HG03025 (cell line): ENCODE data around the gene GDAP1L1.

ENCODE experiments used
- ATAC-seq: cut with Tn5 transposase; IDR thresholded peaks from one replicate; pipeline ENCODE4 v1.9.1; 2021; ENCODE audit warnings: mild to moderate bottlenecking, moderate library complexity; ENCODE audit not compliant: unreplicated experiment, low FRiP score

Gene GDAP1L1

DNA sequence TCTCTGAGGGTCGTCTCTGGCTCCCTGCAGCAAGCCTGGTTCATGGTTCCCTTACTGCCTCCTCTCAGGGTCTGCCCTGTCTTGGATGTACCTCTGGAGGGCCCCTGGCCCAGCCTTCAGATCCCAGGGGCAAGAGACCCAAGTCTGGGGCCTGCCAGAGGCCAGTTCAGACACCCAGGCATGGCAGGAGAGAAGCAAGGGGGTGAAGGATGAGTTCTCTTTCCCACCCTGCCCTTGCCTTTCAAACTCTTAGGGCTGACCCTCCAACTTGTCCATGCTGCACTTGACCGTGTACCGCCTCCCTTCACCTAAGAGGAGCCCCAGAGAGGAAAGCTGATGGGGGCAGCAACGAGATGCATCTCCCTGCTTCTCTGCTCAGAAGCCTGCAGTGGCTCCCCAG, 4.2 kb downstream of the GDAP1L1 start:
- ATAC-seq, result no peak

DNA sequence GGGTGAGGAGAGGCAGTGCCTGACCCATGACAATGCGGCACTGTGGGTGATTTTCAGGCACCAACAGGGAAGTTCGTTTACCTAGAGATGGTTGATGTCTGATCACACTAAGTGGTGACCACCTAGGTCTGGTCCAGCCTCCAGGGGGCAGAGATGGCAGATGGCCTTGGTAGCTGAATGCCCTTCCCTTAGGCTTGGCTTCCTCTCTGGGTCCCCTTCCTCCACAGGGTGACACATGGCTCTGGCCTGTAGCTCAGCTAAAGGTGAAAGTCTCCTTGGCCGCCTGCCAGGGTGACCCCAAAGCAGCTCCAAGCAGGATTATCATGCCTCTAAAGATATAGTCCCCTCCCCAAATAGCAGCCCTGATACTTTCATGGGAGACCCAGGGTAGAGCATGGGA, 6.4 kb downstream of the GDAP1L1 start:
- ATAC-seq, result no peak

GRCh38 chr20:44254073-44254472, 7.0 kb downstream of the GDAP1L1 start:
- ATAC-seq, result no peak

DNA sequence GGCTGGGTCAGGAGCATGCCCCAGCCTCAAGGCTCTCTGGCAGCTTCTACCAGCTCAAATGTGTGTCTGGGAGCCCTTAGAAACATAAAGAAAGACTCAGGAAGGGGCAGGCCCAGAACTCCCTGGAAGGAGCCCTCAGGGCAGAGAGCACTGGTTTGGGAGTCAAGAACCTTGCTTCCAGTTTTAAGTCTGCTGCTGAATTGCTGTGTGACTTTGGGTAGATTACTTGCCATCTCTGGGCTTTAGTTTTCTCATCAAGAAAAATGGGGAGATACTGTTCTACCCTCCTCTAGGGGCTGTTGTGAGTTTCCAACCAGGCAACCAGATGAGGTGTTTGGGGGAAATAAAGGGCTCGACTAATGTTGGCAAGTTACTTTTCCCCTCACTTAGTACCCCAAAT, 8.8 kb downstream of the GDAP1L1 start:
- ATAC-seq, result no peak

DNA sequence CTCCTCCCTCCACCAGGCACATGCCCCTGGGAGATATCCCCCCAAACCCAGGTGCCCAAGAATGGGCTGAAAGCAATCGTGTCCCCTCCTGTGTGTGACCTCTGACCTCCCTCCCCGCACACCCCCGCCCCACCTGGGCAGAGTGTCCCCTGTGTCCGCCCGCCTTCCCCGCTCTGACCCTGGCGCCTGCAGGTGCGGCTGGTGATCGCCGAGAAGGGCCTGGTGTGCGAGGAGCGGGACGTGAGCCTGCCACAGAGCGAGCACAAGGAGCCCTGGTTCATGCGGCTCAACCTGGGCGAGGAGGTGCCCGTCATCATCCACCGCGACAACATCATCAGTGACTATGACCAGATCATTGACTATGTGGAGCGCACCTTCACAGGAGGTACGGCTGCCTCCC, 9.9 kb downstream of the GDAP1L1 start:
- ATAC-seq, result no peak

DNA sequence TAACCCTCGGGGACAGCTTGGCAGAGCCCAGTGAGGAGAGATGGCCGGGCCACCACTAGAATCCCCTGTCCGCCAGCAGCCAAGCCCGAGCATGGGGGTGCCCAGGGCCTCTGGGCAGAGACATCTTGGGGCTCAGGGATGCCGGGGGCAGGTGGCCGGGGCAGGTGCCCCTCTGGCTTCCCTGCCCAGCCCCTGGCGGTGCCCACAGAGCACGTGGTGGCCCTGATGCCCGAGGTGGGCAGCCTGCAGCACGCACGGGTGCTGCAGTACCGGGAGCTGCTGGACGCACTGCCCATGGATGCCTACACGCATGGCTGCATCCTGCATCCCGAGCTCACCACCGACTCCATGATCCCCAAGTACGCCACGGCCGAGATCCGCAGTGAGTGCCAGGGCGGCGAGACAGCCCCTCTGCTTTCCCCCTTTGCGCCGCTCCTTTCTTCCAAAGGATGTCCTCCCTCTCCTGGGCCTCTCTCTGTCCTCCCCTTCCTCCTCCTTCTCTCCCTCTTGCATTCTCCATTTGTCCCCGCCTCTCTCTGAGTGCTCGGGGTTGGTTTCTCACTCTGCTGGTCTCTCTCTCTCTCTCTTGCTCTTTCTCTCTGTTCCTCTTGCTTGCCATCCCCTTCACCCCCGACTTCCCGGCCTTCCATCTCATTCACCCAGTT, 11.2 kb downstream of the GDAP1L1 start:
- ATAC-seq, result no peak

- ATAC-seq, result no peak
Observed at GRCh38 chr20:44264287-44264686, 17.2 kb downstream of the GDAP1L1 start.

DNA sequence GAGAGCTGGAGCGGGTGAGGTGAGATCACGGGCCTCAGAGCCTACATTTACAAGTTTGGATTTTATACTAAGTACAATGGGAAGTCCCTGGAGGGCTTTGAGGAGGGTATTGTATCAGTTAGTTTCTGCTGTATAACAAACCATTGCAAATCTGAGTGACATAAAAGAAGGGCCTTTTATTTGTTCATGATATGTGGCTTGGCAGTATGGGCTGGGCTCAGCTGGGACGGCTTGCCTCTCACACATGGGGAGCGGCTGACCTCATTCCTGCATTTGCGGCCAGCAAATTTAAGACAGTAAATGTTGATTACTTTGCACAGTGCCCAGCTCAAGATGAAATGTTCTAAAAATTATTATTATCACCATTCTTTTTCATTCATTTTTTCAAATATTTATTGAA, 21.7 kb downstream of the GDAP1L1 start:
- ATAC-seq, result no peak

DNA sequence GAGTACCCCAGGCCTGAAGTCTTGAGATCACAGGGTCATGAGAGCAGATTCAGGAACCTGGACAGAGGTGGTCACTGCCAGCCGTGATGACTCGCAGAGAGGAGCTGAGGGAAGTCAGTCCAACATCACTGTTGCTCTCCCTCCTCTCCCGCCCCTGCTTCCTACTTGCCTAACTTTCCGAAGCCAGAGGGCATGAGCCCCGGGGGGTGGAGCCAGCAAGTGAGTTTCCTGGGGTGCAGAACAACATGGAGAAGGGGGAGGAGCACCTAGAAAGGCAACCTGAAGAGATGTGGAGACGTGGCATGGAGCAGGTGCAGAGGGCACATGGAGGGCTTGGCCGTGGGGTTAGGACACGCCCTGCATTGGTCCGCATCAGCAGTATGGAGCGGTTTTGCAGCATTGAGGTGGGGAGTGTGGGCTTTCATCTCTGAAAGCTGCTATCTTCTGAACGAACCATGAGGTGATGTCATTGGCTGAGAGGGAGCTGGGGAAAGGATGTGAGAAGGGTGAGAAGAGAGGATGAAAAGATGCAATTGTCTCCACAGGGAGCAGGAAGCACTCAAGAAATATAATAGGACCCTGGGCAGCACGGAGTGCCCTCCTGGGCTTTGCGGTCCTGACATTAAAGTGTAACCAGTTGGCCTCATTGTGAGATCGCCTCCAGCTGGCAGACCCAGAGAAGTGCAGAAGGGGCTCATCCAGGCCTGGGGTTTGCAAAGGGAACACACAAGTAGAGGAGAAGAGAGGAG, 25.0 kb downstream of the GDAP1L1 start:
- ATAC-seq, result no peak

DNA sequence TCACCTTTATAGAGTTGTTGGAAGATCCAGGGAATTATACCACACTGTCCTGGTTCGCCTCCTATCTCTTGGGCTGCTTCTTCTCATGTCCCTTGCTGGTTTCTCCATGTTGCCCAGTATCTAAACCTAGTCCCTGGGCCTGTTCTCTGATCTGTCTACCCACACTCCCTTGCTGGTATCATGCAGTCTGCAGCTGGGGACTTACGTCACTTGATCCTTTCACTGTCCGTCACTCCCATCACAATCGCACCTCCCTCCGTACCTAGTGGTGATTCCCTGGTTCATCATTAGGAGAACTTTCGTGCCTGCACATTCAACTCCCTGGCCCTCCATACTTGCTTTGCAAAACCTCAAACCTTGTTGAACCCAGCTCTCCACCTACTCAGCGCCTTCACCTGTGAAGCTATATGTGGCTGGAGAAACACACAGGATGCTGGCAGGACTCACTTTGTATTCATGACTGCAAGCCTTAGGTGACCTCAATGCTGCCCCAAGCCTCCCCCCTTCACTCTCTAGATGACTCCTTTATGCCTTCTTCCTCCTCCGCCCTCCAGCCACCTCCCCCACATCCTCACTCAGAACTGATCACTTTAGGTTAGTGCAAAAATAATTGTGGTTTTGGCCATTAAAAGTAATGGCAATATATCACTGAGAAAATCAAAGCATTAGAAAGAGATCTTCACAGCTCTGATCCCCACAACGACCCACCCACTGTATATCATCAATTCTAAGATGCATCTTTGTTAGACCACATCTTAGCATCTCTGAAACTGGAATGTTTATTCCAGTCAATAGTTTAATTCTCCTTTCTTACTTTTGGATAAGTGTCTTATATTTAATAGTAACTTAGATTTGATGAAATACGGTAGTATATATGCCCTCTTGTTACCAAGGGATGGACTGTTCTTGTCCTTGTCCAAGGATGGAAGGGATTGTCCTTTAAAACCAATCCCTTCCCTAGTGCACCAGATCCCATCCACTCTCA, 26.4 kb downstream of the GDAP1L1 start:
- no peak for ATAC-seq

GRCh38 chr20:44274303-44275017, 27.4 kb downstream of the GDAP1L1 start:
- no peak for ATAC-seq

DNA sequence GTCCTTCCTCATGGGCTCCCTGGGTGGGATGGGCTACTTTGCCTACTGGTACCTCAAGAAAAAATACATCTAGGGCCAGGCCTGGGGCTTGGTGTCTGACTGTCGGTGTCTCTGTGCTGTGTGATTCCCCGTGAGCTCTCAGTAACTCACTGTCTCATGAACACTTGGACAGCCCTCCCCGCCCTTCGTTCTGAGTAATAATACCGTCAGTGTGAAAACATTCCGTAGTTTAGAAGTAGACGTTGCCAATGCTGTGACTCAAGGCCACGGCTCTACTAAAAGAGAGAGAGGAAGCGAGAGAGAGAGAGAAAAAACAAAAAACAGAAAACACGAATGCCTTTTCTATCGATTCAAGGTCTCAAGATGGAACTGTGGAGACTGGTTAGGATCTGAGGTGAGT, 32.1 kb downstream of the GDAP1L1 start:
- no peak for ATAC-seq

DNA sequence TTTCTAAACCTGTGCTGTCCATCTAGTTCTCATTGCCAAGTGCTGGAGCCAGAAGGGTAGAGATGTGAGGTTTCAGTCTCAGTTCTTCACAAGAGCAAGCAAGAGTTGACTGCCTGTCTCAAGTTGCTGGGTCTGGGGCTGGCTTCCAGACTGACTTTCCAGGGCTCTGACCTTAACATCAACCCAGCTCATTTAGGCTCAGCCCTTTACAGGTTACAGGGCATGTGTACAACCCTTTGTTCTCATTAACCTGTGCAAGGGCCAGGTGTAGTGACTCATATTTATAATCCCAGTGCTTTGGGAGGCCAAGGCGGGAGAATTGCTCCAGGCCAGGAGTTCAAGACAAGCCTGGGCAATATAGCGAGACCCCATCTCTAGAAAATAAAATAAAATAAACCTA, 33.3 kb downstream of the GDAP1L1 start:
- ATAC-seq, result no peak

DNA sequence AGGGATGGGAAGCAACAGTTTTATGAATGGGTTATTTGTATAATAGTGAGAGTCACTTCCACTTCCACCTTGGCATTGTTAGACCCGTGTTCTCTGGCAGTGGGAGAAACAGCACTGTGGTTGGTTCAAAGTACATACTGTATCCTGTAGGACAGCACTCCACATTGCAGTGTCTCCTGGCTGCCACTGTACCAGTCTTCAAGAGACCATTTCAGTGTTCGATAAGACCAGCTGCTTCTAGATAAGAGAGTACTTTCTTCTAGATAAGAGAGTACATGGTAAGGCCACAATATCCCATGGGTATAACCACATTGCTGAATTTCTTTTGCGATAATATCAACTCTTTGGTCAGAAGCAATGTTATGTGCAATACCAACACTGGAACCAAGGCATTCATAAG, 35.1 kb downstream of the GDAP1L1 start:
- no peak for ATAC-seq

- ATAC-seq, result no peak
Observed at GRCh38 chr20:44284032-44284431, 36.9 kb downstream of the GDAP1L1 start.

DNA sequence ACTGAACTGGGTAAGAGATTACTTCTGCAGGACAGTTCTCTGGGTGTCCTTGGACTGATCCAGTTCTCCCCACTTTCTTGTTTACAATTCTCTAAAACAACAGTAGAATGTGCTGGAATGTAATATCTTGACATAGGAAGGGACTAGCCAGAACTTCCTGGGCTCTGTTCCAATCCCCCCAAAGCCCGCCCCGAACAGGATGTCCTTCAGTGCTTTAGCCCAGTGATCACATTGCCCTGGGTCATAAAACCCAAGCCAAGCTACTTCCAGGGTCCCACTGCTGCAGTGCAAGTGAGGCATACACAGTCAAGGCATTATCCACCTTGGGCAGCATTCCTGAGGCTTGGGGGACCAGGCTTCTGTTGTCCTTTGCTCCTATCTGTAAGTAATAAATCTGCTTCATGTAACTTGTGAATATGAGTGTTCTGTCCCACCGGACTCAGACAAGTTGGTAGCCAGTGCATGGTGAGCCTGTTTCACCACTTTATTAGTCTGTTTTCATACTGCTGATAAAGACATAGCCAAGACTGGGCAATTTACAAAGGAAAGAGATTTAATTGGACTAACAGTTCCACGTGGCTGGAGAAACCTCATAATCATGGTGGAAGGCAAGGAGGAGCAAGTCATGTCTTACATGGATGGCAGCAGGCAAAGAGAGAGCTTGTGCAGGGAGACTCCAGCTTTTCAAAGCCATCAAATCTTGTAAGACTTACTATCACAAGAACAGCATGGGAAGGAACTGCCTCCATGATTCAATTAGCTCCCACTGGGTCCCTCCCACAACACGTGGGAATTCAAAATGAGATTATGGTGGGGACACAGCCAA, 40.4 kb downstream of the GDAP1L1 start:
- ATAC-seq, result no peak

DNA sequence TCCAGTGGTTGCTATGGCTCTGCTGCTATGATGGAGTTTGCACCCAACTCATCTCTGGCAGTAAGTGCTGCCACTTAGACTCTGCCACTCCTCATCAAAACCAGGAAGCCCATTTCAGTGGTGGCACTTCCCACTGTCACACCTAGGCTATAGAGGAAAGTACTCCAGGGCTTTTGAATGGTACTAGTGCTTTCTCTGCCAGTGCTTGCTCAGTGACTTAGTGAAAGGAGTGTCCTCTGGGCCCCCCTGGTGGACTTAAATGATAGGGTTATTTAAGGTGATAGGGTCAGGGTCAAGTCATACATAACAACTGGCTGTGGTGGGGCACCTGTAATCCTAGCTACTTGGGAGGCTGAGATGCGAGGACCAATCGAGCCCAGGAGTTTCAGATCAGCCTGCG, 41.1 kb downstream of the GDAP1L1 start:
- no peak for ATAC-seq

DNA sequence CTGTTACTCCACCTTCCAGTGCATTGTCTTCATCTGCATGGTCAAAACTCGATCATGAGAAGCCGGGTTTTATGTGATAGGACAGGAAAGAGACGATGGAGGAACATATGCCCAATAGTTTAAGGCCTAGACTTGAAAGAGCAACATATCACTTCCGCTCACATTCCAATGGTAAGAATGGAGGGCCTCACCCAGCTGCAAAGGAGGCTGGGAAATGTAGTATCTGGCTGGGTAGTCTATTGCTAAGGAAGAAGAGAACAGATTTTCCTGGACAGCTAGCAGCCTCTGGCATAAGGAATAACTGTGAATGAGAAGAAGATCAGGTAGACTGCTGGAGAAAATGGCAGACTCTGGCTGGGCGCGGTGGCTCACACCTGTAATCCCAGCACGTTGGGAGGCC, 44.6 kb downstream of the GDAP1L1 start:
- ATAC-seq, result no peak

DNA sequence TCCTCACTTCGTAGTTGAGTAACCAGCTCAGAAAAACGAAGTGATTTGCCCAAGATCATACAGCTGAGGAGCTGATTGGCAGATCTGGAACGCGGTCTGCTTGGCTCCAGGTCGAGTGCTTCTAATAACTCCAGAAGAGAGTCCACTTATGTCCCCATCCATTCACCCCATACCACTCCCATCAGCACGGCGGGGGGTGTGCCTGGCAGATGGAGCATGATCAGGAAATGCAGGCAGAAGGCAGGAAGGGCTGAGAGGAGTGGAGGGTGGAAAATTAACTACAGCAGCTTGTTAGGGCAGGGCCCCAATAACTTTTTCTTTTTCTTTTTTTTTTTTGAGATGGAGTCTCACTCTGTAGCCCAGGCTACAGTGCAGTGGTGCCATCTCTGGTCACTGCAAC, 48.9 kb downstream of the GDAP1L1 start:
- ATAC-seq, result no peak

- no peak for ATAC-seq
Observed at GRCh38 chr20:44297721-44298120, 50.6 kb downstream of the GDAP1L1 start.
